Astrocyte of the spinal cord (primary cell): Measurements from ENCODE around the gene KCNG4.

Experiments used
- DNase-seq: peaks from one replicate; pipeline ENCODE4 v3.0.0; 2011; ENCODE audit warnings: low read depth, low spot score
- H3K4me3 ChIP-seq: 2 replicates; pipeline ENCODE4 v1.5.1; 2011; ENCODE audit warnings: low read depth, mild to moderate bottlenecking, low read length, moderate library complexity
- in situ Hi-C: cut with HindIII; loops from 2 replicates; pipeline ENCODE4 v1.10.0; 2017; ENCODE audit warnings: low sequenced_read_pairs
- TF ChIP-seq, protein P1 (sequence below): IDR thresholded peaks from 2 replicates; pipeline ENCODE4 v1.5.1; 2012; ENCODE audit warnings: low read depth, mild to moderate bottlenecking, low read length, inconsistent platforms

KCNG4 gene

GRCh38 chr16:84281074-84281473 lies 41.3 kb upstream of the KCNG4 start:
- no peak overlapping the region for H3K4me3 ChIP-seq
- DNase-seq: no peak
- TF ChIP-seq, protein P1, sequence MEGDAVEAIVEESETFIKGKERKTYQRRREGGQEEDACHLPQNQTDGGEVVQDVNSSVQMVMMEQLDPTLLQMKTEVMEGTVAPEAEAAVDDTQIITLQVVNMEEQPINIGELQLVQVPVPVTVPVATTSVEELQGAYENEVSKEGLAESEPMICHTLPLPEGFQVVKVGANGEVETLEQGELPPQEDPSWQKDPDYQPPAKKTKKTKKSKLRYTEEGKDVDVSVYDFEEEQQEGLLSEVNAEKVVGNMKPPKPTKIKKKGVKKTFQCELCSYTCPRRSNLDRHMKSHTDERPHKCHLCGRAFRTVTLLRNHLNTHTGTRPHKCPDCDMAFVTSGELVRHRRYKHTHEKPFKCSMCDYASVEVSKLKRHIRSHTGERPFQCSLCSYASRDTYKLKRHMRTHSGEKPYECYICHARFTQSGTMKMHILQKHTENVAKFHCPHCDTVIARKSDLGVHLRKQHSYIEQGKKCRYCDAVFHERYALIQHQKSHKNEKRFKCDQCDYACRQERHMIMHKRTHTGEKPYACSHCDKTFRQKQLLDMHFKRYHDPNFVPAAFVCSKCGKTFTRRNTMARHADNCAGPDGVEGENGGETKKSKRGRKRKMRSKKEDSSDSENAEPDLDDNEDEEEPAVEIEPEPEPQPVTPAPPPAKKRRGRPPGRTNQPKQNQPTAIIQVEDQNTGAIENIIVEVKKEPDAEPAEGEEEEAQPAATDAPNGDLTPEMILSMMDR: no peak
- in situ Hi-C loops: no loop called here

- in situ Hi-C loops: no loop called here
- TF ChIP-seq, protein P1: no peak
These were observed 40.1 kb upstream of the KCNG4 start for GRCh38 chr16:84279881-84280280.

DNA sequence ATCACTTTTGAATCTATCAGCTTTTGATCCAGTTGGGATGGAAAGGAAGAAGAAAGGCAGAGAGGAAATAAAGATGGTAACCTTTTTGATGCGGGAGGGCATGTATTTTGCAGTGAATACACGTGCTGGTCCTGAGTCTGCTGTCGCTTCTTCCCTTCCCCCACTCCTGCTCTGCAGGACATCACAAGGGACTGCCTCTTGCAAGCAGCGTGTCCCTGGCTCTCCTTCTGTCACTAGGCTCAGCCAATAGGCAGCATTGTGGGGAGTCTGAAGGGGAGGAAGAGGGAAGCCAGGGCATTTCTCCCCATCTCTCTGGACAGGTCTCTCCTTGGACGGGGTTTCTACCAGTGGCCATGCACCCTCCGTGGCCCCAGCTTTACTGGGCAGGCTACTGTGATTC lies 39.2 kb upstream of the KCNG4 start:
- TF ChIP-seq, protein P1: no peak
- in situ Hi-C loops: no loop called here
- no peak for DNase-seq
- H3K4me3 ChIP-seq: no peak overlapping the region

More at GRCh38 chr16:84279881-84280280, 40.1 kb upstream of the KCNG4 start:
- DNase-seq: no peak
- H3K4me3 ChIP-seq: no peak overlapping the region

DNA sequence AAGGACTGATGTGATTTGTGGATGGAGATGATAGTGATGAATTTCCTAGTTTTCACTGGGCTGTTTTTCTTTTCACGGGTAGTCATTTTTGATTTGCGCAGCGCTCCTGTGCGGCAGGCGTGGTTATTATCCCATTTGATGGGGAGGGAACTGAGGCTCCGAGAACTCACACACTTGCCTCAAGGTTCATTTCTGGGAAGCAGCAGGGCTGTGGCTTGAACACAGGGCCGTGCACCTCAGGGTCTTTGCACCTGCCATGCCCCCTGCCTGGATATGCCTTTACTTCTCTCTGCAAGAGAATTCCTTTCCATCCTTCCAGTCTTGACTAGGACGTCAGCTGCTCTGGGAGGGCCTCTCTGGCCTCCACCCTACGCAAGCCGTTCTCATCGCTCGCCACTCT lies 38.5 kb upstream of the KCNG4 start:
- TF ChIP-seq, protein P1: no peak
- H3K4me3 ChIP-seq: no peak overlapping the region
- no peak for DNase-seq
- in situ Hi-C loops: no loop called here

GRCh38 chr16:84277244-84277823 lies 37.5 kb upstream of the KCNG4 start:
- in situ Hi-C loops: no loop called here
- DNase-seq: peak; percentile 44
- no peak overlapping the region for H3K4me3 ChIP-seq
- TF ChIP-seq, protein P1: peak; percentile 87

GRCh38 chr16:84275585-84276151 lies 35.9 kb upstream of the KCNG4 start:
- in situ Hi-C loops: no loop called here
- DNase-seq: no peak
- no peak overlapping the region for H3K4me3 ChIP-seq
- TF ChIP-seq, protein P1: no peak
